NK-92 treated with Interleukin-12 subunit alpha and Interleukin-12 subunit beta, amount 100 ng/mL, for 24 hours (cell line): ENCODE results near the gene CXCR6.
"Not testable (repeated sequence)": the region's sequence is repeated elsewhere in the genome, so short reads cannot be mapped to it uniquely, and the experiment has no call there.

Experiments used
- DNase-seq: peaks from one replicate; lab custom pipeline; 2025; lab: John Stamatoyannopoulos, UW

The CXCR6 gene

GRCh38 chr3:45990181-45990580, 46.9 kb downstream of the CXCR6 start:
- DNase-seq = no peak

DNA sequence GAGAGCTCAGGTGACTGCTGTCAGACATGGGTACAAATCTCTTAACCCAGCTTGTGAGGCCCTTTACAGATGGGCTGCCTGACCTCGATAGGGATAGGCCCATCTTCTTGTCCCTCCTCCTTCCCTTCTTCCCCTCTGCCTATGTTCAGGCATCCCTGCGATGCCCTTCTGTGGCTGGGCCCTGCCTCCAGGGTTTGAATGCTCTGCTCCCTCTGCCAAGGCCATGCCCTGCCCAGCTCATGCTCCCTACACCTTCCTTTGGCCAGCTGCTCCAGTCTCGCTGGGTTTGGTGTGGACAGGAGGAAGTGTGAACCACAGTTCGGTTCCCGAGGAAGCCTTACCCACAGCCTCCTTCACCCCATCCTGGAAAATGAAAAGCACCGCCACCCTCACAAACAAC, 48.1 kb downstream of the CXCR6 start:
- DNase-seq = no peak

- DNase-seq = no peak
Measured at GRCh38 chr3:45992133-45992729, 49.0 kb downstream of the CXCR6 start.

DNA sequence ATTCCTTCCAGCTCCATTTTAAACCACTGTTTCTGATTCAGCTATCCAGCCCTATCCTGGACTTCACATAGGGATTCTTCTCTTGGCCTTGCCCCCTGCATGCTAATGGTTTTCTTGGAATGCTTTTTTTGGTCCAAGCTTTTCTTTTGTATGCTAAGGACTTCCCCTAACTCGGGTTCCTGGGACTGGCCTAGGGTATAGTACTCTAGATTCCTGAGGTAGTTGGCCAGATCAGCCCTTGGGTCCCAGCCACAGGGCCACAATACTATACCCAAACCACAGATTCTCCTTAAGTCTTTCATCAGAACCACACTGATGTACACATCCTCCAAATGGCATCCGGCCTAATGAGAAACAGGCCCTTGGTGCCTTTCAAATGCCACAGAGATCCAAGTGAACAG, 49.6 kb downstream of the CXCR6 start:
- no peak for DNase-seq

- peak; percentile 26 for DNase-seq
Measured at GRCh38 chr3:45993421-45994027, 50.3 kb downstream of the CXCR6 start.

GRCh38 chr3:45994419-45995235, 51.4 kb downstream of the CXCR6 start:
- peak; percentile 65 for DNase-seq

DNA sequence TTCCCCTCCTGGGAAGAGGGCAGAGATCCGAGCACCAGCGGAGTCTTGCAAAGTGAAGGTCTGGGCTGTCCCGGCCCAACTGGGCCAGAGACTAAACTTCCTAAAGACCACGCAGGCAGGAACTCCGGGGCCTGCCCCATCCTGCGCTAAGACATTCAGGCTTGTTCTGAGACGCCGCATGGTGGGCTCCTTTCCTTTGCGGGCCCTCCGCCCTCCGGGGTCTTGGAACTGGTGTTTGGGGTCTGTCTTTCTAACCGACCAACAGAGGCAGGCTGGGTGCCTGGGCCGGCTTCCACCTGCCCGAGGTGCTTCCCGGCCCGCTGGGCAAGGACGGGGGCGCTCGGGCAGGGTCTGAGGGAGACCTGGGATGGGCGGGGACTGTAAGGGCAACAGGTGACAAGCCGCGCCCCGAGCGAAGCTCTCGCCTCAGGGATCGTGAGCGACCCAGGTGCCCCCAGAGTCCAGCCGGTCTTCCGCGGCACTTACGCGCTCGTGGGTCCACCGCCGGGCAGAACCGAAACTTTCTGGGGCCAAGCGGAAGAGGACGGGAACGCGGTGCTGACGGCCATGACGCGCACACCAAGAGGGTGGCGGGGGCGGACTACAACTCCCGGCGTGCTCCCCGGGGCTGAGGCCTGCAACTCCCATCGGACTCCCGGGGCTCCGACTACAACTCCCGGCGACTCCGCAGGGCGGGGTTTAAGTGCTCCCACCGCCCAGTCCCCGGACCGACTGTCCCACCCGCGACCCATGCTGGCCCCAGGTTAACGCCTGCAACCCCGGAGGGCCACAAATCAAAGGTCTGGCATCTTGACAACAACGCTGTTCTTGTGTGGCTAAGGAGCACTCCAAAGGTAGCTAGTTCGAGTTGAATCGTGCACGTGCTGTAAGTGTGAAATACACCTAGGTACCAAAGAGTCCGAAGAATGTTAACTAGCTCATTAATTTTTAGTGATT, 52.2 kb downstream of the CXCR6 start, which contains the start of gene FYCO1:
Gene FYCO1, minus strand, starts transcription at position 589 of the 957 bp plus-strand sequence. CDS start 10,914 bp downstream, outside the sequence.
- peak; percentile 88 for DNase-seq

DNA sequence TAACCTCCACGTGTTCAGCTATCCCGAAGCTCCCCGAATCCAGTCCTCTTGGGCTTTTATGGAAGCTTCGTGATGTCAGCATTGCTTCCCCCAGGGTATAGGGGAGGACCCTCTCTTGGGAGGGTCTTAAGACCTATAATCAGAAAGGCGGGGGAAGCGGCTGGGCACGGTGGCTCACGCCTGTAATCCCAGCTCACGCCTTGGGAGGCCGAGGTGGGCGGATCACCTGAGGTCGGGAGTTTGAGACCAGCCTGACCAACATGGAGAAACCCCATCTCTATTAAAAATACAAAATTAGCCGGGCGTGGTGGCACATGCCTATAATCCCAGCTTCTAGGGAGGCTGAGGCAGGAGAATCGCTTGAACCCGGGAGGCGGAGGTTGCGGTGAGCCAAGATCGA, 54.2 kb downstream of the CXCR6 start:
- DNase-seq = not testable (repeated sequence)

- no peak for DNase-seq
Measured at GRCh38 chr3:45997942-45998341, 54.7 kb downstream of the CXCR6 start.
